GM23338 (cell line): Measurements from ENCODE around the gene GIGYF2.

Experiments
- CREB1 ChIP-seq: fragments of 250-450 bp; sonication (Bioruptor Pico); IDR thresholded peaks from 2 replicates; pipeline ENCODE4 v1.5.0; 2020; ENCODE audit warnings: low read depth, mild to moderate bottlenecking, moderate library complexity
- EZH2 ChIP-seq: fragments of 200-600 bp; sonication (generic); IDR thresholded peaks from one replicate; pipeline ENCODE4 v1.8.0; 2017; ENCODE audit warnings: antibody characterized with exemption, mild to moderate bottlenecking, low read depth; ENCODE audit not compliant: unreplicated experiment
- EZH2phosphoT487 ChIP-seq: fragments of 200-600 bp; sonication (generic); IDR thresholded peaks from one replicate; pipeline ENCODE4 v1.8.1; 2018; ENCODE audit warnings: antibody characterized with exemption; ENCODE audit not compliant: unreplicated experiment
- JUNB ChIP-seq: IDR thresholded peaks from one replicate; pipeline ENCODE4 v1.6.1; 2016; ENCODE audit warnings: antibody characterized with exemption; ENCODE audit not compliant: unreplicated experiment
- NANOG ChIP-seq: IDR thresholded peaks from 2 replicates; pipeline ENCODE4 v1.6.1; 2016; ENCODE audit warnings: antibody characterized with exemption, borderline replicate concordance
- POLR2AphosphoS5 ChIP-seq: IDR thresholded peaks from 2 replicates; pipeline ENCODE4 v1.6.1; 2016; ENCODE audit warnings: antibody characterized with exemption, low read depth
- STAT1 ChIP-seq: IDR thresholded peaks from one replicate; pipeline ENCODE4 v1.6.1; 2016; ENCODE audit warnings: antibody characterized with exemption; ENCODE audit not compliant: unreplicated experiment
- ZNF331 ChIP-seq: fragments of 250-450 bp; sonication (Bioruptor Pico); IDR thresholded peaks from 2 replicates; pipeline ENCODE4 v1.5.0; 2020; ENCODE audit warnings: low read depth, mild to moderate bottlenecking, moderate library complexity
- TF ChIP-seq, protein P1 (sequence below), 2 experiments: fragments of 200-600 bp in 1 of 2; sonication (generic) in 1 of 2; conservative IDR thresholded peaks; 2 replicates each; pipeline versions ENCODE4 v1.5.1 to v1.6.1; 2016 to 2017; ENCODE audit warnings: antibody characterized with exemption in 2 of 2, low read depth in 2 of 2, mild to moderate bottlenecking in 2 of 2, moderate library complexity in 1 of 2
- TF ChIP-seq, protein P2 (sequence below): IDR thresholded peaks from one replicate; pipeline ENCODE4 v1.6.1; 2018; ENCODE audit warnings: antibody characterized with exemption; ENCODE audit not compliant: unreplicated experiment

DNA sequence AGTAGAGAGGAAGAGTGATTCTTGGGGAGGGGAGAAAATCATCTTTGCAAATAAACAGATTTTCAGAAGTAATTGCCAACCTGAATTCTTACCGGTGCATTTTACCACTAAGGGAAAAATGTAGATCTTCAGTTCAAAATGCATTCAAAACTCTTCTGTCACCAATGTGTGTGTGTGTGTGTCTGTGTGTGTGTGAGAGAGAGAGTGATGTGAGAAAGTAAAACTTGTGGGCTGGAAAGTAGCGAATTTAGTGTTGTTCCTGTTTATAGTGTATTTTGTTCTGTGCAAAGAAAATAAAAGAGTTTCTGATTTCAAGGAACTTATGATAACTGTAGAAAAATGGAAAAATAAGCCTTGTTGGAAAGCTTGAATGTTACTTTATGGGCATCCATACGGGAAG is 52.2 kb downstream of the GIGYF2 start:
- no peak for TF ChIP-seq POLR2AphosphoS5
- TF ChIP-seq, protein P1, sequence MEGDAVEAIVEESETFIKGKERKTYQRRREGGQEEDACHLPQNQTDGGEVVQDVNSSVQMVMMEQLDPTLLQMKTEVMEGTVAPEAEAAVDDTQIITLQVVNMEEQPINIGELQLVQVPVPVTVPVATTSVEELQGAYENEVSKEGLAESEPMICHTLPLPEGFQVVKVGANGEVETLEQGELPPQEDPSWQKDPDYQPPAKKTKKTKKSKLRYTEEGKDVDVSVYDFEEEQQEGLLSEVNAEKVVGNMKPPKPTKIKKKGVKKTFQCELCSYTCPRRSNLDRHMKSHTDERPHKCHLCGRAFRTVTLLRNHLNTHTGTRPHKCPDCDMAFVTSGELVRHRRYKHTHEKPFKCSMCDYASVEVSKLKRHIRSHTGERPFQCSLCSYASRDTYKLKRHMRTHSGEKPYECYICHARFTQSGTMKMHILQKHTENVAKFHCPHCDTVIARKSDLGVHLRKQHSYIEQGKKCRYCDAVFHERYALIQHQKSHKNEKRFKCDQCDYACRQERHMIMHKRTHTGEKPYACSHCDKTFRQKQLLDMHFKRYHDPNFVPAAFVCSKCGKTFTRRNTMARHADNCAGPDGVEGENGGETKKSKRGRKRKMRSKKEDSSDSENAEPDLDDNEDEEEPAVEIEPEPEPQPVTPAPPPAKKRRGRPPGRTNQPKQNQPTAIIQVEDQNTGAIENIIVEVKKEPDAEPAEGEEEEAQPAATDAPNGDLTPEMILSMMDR (conservative IDR thresholded peaks at IDR 0.05; ENCODE audit: low read depth in 2 of 2), result no peak
- TF ChIP-seq NANOG, result no peak
- TF ChIP-seq EZH2, result no peak
- TF ChIP-seq JUNB, result no peak
- TF ChIP-seq ZNF331 (CRISPR knock-in tag), result no peak
- no peak for TF ChIP-seq EZH2phosphoT487
- TF ChIP-seq, protein P2, sequence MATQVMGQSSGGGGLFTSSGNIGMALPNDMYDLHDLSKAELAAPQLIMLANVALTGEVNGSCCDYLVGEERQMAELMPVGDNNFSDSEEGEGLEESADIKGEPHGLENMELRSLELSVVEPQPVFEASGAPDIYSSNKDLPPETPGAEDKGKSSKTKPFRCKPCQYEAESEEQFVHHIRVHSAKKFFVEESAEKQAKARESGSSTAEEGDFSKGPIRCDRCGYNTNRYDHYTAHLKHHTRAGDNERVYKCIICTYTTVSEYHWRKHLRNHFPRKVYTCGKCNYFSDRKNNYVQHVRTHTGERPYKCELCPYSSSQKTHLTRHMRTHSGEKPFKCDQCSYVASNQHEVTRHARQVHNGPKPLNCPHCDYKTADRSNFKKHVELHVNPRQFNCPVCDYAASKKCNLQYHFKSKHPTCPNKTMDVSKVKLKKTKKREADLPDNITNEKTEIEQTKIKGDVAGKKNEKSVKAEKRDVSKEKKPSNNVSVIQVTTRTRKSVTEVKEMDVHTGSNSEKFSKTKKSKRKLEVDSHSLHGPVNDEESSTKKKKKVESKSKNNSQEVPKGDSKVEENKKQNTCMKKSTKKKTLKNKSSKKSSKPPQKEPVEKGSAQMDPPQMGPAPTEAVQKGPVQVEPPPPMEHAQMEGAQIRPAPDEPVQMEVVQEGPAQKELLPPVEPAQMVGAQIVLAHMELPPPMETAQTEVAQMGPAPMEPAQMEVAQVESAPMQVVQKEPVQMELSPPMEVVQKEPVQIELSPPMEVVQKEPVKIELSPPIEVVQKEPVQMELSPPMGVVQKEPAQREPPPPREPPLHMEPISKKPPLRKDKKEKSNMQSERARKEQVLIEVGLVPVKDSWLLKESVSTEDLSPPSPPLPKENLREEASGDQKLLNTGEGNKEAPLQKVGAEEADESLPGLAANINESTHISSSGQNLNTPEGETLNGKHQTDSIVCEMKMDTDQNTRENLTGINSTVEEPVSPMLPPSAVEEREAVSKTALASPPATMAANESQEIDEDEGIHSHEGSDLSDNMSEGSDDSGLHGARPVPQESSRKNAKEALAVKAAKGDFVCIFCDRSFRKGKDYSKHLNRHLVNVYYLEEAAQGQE, result no peak
- no peak for TF ChIP-seq CREB1
- no peak for TF ChIP-seq STAT1
